HT-29 (cell line): ENCODE data around the gene RIC3. TPM values are rescaled to one million over a fixed set of nuclear protein-coding genes. Genes with fewer than 3 reads are reported as not detected.

Experiments
- total RNA-seq: library from RNA; depleted of rRNA; stranded (reverse); fragments of >200 nt; shearing (Covaris generic); gene quantifications from 2 replicates; pipeline ENCODE4 v1.2.3, GENCODE V29; 2014; rRNA removed

Gene RIC3
- total RNA-seq, 1 experiment from 2014 or later = not detected

Other genes with a start within 250 kb of the RIC3 start
- not detected in 2 replicates for gene OR10A6, start 237.8 kb downstream of the RIC3 start, total RNA-seq
- not detected in 2 replicates for gene OR10A3, start 227.3 kb downstream of the RIC3 start, total RNA-seq
- not detected in 2 replicates for gene NLRP10, start 203.6 kb downstream of the RIC3 start, total RNA-seq
- gene EIF3F, start 181.7 kb downstream of the RIC3 start, total RNA-seq = 485 and 679 TPM in 2 replicates
- not detected in 2 replicates for gene TUB, start 87.8 kb downstream of the RIC3 start, total RNA-seq
- not detected in 2 replicates for gene LMO1, start 94.9 kb upstream of the RIC3 start, total RNA-seq